ENCODE results near the gene ATAD2B. TPM values are rescaled to one million over a fixed set of nuclear protein-coding genes. Genes with fewer than 3 reads are reported as not detected.
A peak's percentile ranks its signal among the peaks of the same experiment; 100 is the strongest.

Gene ATAD2B
- total and polyA plus RNA-seq, 12 donors: 2.2 to 11.8 (median 8.7) TPM

DNA sequence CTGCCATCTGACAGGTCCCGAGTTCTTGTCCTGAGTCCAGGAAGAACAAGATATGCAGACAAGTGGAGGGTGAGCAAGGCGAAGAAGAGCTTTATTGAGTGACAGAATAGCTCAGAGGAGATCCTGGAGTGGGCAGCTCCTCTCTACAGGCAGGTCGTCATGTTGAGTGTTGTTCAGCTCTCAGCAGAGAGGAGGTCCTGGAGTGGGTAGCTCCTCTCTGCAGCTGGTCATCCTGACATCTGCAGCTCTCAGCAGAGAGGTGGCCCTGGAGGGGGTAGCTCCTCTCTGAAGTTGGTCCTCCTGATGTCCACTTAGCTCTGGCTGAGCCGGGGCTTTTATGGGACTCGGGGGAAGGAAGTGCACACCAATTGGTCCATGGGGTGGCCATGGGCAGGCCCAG lies 90.4 kb downstream of the ATAD2B start:
- intact Hi-C loops (cut with DNase I): no loop called here
- Histone ChIP-seq H3K9me3 (no peaks in the 10 kb centered on the region), H3K27me3 (no peaks in the 10 kb centered on the region), H3K4me1 (no peaks in the 10 kb centered on the region), H3K4me3 (no peak overlapping the region), H3K27ac (no peak overlapping the region), H3K36me3 (peaks cover 0 to 45% (median 0%) of the 10 kb centered on the region in 9 donors)
- ATAC-seq: peak in 2 of 8 donors; percentile 17 to 29
- 90 to 92% methylated on average over 5 of the region's 5 CpGs for WGBS, 2 donors
- no peak for DNase-seq
- TF ChIP-seq, protein P1, sequence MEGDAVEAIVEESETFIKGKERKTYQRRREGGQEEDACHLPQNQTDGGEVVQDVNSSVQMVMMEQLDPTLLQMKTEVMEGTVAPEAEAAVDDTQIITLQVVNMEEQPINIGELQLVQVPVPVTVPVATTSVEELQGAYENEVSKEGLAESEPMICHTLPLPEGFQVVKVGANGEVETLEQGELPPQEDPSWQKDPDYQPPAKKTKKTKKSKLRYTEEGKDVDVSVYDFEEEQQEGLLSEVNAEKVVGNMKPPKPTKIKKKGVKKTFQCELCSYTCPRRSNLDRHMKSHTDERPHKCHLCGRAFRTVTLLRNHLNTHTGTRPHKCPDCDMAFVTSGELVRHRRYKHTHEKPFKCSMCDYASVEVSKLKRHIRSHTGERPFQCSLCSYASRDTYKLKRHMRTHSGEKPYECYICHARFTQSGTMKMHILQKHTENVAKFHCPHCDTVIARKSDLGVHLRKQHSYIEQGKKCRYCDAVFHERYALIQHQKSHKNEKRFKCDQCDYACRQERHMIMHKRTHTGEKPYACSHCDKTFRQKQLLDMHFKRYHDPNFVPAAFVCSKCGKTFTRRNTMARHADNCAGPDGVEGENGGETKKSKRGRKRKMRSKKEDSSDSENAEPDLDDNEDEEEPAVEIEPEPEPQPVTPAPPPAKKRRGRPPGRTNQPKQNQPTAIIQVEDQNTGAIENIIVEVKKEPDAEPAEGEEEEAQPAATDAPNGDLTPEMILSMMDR (IDR thresholded peaks at IDR 0.05): no peak

DNA sequence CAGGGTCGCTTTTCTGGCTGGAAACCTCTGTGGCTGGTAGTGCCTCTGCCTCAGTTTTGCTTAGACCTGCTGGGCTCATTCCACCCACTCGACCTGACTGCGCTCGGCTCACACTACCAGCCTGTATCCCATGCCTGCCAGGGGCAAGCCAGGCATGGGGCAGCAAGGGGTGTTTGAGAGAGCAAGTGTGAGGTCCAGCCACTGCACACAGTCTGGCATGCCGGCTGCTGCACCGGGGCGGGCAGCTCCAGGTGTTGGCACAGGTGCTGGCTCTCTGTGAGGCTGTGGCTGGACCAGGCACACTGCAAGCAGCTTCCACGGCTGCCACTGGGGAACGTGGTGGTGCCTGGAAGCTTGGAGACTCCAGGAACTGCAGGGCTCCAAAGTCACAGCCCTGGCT lies 90.9 kb downstream of the ATAD2B start:
- intact Hi-C loops (cut with DNase I): no loop called here
- Histone ChIP-seq H3K4me3 (no peak overlapping the region), H3K36me3 (peaks cover 0 to 45% (median 0%) of the 10 kb centered on the region in 9 donors), H3K27me3 (no peaks in the 10 kb centered on the region), H3K27ac (no peak overlapping the region), H3K4me1 (no peaks in the 10 kb centered on the region), H3K9me3 (no peaks in the 10 kb centered on the region)
- peak in 1 of 8 donors; percentile 44 for ATAC-seq
- TF ChIP-seq, protein P1 (IDR thresholded peaks at IDR 0.05): no peak
- DNase-seq: no peak
- 95 to 97% methylated on average over 9 of the region's 9 CpGs for WGBS, 2 donors

DNA sequence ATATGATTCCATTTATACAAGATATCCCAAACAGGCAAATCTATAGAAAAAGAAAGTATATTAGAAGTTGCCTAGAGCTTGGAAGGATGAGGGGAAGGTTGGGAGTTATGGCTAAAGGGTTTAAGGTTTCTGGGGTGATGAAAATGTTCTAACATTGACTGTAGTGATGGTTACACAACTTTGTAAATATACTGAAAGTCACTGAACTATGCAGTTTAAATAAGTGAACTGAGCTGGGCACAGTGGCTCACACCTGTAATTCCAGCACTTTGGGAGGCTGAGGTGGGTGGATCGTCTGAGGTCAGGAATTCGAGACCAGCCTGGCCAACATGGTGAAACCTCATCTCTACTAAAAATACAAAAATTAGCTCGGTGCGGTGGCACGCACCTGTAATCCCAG lies 91.5 kb downstream of the ATAD2B start:
- H3K36me3 ChIP-seq: peaks cover 0 to 45% (median 0%) of the 10 kb centered on the region in 9 donors
- no peak overlapping the region for H3K27ac ChIP-seq
- ATAC-seq (no peak), DNase-seq (no peak)
- H3K4me1 ChIP-seq: no peaks in the 10 kb centered on the region
- TF ChIP-seq, protein P1 (IDR thresholded peaks at IDR 0.05): no peak
- 96 to 99% methylated on average over 5 of the region's 5 CpGs for WGBS, 2 donors
- no peaks in the 10 kb centered on the region for H3K9me3 ChIP-seq
- intact Hi-C loops (cut with DNase I): no loop called here
- H3K27me3 ChIP-seq: no peaks in the 10 kb centered on the region
- no peak overlapping the region for H3K4me3 ChIP-seq

DNA sequence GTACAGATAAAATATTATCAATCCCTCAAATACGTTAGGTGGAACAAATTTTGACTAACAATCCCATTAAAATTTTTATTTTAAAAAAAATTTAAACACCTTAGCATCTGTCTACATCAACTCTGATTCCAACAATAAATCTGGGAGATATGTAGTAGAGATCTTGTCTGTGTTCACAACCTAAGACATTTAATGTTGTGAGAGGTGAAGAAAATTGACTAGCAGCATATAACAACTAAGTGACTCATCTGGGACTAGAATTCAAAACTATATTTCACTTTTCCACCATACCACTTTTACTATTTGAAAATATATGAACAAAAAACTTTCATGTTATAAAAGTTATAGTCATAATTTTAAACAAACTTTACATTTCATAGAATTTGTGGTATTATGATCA lies 97.9 kb downstream of the ATAD2B start:
- peaks cover 0 to 7% (median 0%) of the 10 kb centered on the region in 9 donors for H3K4me1 ChIP-seq
- H3K4me3 ChIP-seq: no peak overlapping the region
- TF ChIP-seq, protein P1 (IDR thresholded peaks at IDR 0.05): no peak
- intact Hi-C loops (cut with DNase I): loop anchor here in 8 of 10 donors (5.0 to 10.0 kb wide), 4 partner anchors 96 to 258 kb away; partner anchors contain the start of genes TP53I3 (in 7 of the 8) and ATAD2B (in 1 of the 8)
- 98 to 99% methylated on average over 1 of the region's 1 CpG for WGBS, 2 donors
- H3K27ac ChIP-seq: no peak overlapping the region
- H3K36me3 ChIP-seq: peaks cover 0 to 45% (median 0%) of the 10 kb centered on the region in 9 donors
- ATAC-seq (no peak), DNase-seq (no peak)
- no peaks in the 10 kb centered on the region for H3K27me3 ChIP-seq
- H3K9me3 ChIP-seq: no peaks in the 10 kb centered on the region
